Esophagus mucosa (tissue), 1 donor: ENCODE measurements around the gene ABHD12. TPM values are rescaled to one million over a fixed set of nuclear protein-coding genes. Genes with fewer than 3 reads are reported as not detected.

Source experiments
- ATAC-seq: fragments of 200-7000 bp; cut with Tn5 transposase; one replicate; pipeline ENCODE4 v1.9.1; 2020
- total RNA-seq: library from RNA; stranded (reverse); gene quantifications from one replicate; pipeline ENCODE4 v1.2.4, GENCODE V29; 2023
- donor health status: DM: yes; HTN: yes; CAD: no.

ABHD12 gene
- total RNA-seq, 1 donor from 2014 or later = 29.4 TPM

DNA sequence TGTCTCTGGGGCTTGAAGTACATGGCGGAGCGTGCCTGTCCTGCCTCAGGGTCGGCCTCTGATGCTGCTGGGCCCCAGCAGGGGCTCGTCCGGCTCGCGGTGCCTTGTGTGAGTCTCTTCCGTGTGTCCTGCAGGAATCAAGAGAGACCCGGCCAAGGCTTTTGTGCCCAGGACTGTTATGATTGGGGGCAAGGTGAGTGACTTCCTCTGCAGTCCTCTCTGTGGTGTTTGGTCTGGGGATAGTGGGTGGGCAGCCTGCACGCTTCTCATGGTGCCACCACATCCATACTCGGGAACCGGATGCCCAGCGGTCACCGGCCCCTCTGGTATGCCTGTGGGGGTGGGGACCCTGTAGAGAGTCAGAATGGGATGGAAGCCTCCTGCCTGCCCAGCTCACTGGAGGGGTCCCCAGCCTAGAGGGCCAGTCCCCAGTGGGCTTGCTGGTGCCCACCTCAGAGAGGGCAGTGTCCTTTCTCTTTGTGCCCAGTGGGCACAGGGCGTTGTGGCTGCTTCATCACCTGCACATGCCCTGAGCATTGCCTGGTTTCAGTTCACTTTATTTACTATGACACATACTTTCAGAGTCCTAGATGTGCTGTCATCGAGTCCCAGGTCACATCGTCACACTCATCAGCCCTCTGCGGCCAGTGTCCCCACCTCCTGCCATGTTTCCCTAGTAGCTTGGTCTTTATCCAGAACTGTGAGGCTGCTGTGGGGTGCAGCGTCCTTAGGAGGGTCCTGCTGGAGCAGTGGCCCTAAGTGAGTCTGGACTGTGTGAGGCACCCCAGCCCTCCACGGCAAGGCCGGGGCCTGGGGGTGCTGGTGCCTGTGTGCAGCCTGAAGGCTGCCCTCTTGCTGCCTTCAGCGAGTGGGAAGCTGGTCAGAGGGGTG is 102.1 kb downstream of the ABHD12 start:
- ATAC-seq = no peak

DNA sequence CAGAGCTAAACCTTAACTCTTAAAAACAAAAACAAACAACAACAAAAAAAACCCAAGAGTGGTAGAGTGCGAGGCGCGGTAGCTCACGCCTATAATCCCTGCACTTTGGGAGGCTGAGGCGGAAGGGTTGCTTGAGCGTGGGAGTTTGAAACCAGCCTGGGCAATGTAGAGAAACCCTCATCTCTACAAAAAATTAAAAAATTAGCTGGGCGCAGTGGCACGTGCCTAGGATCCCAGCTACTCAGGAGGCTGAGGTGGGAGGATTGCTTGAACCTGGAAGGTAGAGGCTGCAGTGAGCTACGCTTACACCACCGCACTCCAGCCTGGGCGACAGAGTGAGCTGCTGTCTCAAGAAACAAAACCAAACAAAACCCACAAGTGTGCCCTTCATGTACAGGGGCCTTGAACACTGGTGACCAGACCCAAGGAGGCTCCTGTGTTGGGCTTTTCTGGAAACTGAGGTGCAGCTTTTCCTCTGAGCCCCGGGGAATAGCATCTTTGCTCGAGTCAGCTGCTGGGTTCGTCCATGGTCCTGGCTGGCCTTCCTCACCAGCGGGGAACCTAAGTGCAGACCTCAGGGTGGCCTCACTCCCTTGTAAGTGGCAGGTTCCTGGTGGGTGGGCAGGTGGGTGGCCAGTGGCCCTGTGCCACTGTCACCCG is 102.9 kb downstream of the ABHD12 start:
- ATAC-seq = no peak

DNA sequence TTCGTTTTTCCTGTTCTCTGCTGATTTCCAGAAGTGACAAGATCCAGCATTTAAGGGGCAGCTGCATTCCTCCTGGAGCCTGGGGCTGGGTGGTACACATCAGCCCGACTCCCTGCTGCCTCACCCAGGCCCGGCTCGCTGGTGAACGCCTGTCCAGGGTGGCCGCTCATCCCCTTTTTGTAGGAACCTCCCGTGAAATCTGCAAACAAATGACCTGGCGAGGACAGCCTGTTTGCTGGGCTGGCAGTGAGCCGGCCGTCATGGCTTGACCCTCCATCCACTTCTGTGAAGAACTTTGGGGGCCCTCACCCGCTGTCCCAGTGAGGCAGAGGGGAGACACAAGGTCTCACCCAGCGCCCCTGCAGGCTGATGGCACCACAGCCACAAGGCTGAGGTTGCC is 103.7 kb downstream of the ABHD12 start:
- ATAC-seq = no peak

DNA sequence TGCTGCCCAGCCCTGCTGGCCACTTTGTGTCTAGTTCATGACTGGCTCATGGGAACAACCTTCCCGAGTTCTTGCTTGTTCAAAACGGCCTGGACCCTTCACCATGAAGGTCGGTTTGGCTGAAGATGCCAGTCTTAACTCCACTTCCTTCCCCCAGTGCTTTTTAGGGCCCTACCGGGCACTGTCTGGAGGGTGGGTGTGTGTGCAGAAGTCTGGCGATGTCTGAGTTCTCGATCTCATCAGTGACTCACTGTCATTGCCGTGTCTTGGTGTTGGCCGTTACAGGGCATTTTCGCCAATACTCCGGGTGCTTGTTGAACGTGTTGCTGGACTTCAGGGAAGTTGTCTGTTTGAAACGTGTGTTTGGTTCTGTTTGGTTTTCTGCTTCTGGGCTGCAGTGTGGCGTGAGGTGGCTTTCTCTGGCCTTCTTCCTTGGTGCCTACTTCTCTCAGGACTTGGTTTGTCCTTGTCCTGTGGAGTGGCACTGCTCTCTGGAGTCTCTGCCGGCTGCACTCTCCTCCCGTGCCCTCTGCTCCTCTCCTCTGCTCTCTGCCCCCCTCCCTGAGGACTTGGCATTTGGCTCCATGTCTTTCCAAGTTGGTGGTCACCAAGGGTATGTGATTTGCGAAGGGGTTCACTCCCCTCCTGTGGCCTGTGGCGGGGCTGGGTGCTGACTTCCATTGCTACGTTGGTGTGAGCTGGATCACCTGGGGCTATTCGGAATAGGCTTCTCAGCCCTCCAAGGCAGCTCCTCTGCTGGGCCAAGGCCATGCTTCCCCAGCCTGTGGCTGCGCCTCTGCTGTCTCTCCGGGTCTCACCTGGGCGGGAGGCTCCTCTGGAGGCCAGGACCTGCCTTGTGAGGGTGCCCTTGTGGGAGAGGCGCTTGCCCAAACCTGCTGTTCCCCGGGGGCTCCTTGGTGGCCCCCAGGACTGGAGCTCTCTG is 104.5 kb downstream of the ABHD12 start:
- ATAC-seq = no peak

DNA sequence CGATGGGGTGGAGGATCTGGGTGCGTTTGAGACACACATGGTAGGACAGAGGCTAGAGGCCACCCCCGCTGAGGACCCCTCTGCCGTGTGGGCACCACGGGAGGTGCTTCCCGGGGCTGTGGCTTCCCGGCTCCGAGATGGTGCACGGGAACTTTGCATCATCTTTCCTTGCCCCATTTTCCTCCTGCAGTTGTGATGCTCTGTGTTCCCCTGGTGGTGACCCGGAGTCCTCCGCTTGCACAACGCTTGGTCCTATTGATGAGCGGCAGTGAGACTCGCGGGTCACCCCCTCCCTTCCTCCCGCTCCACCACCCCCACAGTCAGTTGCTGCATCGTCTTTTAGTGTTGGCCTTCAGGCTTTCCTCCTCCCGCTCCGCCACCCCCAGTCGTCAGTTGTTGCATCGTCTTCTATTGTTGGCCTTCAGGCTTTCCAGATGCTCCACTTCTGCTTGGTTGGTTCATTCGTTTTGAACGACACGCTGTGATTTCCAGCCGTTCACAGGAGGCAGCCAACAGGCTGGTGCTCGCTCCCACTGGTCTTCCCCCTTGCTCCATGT is 105.5 kb downstream of the ABHD12 start:
- no peak for ATAC-seq

DNA sequence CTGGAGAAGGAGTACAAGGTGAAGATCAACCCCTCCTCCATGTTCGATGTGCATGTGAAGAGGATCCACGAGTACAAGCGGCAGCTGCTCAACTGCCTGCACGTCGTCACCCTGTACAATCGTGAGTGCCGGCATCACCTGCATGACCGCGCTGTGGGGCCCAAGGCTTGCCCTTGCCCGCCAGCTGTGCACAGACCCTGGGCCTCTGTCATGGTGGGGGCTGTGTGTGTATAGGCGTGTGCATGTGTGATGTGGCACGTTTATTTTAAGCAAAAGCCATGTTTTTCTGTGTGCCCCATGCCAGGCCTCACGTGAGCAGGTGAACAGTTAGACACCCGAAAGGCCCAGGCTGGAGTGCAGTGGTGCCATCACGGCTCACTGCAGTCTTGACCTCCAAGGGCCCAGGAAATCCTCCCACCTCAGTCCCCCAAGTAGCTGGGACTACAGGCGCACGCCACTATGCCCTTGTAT is 106.5 kb downstream of the ABHD12 start:
- ATAC-seq = no peak

DNA sequence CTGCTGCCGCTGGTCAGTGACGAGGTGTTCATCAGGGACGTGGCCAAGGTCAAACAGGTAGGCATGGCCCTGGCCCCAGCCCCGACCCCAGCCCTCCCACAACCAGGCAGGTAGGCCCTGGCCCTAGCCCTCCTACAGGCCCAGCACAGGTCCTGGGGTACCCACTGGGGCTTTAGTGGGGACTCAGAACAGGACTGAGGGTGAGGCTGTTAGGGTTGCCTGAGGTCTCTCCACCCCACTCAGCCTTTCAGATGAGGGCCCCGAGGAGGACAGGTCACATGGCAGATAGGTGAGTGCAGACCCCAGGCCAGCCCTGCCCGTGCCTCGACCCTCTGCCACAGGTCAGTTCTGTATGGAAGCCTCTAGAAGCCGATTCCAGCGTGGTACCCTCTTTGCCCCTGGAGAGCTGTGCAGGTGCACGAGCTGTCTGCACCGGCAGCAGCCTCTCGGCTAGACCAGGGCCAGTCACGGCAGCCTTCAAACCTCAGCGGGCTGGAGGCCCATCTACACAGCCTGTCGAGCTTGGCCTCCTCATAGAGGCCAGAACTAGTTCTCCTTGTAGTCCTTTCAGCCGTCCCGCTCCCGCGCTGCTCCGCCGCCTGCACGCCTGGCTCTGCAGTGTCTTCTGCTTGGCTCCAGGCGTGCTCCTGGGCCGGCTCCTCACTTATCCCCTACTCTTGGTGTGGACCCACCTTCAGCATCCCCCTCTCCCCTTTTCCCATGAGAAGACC is 107.2 kb downstream of the ABHD12 start:
- peak; percentile 7 for ATAC-seq

DNA sequence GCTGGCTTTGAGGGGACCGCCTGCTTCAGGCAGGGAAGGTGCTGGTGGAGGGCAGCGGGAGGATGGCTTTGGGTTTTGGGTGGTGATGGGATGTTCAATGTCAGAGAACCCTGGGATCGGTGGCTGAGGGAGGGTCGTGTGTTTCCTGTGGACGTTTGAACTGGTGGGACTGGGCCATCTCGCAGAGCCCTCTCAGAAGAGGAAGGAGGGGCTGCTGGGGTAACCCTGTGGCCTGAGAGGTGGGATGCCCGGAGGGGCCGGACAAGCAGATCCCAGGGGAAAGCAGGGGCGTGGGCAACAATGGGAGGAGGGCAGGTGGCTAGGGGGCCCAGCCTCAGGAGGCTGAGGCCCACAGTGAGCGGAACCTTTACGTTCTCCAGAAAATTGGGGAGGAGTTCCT is 107.8 kb downstream of the ABHD12 start:
- no peak for ATAC-seq

DNA sequence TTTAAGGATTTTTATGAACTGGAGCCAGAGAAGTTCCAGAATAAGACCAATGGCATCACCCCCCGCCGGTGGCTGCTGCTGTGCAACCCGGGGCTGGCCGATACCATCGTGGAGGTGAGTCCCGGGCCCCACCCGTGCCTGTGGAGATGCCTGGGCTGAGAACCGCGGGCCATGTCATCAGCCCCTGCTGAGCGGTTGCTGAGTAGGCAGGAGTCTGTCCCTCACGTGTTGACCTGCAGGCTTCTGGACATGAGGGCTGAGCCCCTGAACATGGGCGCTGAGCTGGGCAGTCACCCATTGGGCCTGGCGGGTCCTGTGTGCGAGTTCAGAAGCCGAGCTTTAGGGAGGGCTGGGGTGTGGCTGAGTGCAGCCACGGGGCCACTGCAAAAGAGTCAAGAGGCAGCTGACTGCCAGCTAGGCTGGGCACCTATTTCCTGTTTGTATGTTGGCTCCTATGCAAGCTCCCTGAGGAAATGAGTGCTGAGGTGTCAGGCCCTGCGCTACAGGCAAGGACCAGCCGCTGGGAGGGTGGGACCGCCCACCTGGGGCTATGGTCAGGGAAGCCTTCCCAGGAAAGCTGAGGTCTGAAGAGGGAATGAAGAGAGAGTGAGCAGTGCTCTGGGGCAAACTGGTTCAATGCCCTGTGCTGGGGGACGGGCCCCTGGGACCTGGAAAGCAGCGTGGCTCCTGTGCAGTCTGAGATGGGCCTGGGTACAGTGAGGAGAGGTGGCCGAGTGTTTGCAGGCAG is 108.4 kb downstream of the ABHD12 start:
- no peak for ATAC-seq

DNA sequence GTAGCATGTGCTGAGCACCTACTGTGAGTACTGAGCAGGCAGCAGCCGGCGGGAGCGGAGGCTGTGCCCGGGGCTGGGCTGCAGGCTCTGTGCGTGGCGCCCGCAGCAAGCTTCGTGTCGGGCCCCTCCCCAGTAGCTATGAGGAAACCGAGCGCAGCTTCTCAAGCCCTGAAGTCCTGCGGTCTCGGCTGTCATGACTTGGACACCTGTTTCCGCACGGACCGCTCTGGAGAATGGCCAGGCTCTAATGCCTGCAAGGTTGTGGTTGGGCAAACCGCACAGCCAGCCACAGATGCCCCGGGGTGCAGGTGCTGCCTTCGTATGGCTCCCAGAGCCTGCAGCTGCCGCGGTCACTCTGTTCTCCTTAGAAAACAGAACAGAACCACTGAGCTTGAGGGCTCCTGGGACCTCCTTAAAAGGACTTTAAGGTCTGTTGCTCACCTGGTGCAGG is 109.1 kb downstream of the ABHD12 start:
- peak; percentile 30 for ATAC-seq

DNA sequence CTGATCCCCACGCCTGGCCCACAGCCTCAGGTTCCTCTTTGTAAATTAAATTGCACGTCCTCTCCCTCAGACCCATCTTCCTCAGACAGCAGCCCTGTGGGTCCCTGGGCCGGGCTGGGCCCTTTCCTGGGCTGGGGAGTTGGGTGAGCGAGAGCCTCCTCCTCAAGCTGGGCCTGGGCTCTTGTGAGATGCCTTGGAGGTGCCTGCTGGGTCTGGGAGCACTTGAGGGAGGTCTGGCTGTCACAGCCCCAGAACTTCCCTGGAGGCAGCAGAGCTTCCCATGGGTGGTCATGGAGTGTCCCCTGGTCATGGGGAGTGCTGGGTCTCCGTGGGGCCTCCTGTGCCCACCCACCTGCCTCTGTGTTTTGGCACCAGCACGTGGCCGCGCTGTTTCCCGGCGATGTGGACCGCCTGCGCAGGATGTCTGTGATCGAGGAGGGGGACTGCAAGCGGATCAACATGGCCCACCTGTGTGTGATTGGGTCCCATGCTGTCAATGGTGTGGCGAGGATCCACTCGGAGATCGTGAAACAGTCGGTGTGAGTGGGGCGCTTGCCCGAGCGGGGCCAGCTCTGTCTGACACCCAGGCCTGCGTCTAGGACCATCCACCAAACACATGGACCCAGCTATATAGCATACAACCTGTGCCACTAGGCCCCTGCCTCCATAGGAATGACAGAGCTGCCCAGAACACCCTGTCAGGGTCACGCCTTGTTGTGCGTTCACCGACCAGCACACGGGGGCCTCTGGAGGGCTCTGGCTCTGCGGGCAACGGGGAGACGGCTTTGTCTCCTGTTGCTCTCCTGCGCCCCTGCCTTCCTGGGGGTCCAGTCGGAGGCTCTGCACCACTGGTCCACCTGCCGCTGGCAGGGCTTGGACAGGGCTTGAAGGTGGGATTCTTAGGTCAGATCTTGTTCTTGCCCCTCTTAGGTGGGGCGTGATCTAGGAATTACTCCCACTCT is 109.8 kb downstream of the ABHD12 start:
- no peak for ATAC-seq

DNA sequence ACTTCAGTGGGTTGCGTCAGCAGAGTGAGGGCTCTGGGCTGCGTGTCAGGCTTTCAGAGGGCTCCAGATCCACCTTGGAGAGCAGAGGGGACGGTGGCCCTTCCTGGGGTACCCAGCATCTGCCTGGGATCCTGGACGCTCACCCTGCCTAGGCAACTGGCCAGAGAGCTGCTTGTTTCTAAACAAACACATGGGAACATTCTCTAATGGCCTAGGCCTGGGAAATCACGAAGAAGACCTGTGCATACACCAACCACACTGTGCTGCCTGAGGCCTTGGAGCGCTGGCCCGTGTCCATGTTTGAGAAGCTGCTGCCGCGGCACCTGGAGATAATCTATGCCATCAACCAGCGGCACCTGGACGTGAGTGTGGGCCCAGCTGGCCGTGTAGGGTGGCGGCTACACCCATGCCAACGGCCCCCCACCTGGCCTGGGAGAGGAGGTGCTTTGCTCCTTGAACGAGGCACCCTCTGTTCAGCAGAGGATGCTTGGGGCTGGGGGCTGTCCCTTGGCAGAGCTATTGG is 110.5 kb downstream of the ABHD12 start:
- ATAC-seq = peak; percentile 24

DNA sequence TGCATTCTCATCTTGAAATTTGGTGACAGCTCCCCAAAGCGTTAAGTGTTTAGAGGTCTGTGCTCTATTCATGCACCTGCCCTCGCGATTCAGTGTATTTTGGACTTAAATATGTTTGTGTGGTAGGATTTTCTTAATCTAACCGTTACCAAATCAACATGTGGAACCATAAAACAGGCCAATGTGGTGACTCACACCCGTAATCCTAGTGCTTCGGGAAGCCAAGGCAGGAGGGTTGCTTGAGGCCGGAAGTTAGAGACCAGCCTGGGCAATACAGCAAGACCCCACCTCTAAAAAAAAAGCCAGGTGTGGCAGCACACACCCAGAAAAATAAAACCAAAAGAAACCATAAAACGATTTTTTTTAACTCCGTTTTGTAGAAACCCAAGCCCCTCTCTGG is 111.2 kb downstream of the ABHD12 start:
- ATAC-seq = no peak

DNA sequence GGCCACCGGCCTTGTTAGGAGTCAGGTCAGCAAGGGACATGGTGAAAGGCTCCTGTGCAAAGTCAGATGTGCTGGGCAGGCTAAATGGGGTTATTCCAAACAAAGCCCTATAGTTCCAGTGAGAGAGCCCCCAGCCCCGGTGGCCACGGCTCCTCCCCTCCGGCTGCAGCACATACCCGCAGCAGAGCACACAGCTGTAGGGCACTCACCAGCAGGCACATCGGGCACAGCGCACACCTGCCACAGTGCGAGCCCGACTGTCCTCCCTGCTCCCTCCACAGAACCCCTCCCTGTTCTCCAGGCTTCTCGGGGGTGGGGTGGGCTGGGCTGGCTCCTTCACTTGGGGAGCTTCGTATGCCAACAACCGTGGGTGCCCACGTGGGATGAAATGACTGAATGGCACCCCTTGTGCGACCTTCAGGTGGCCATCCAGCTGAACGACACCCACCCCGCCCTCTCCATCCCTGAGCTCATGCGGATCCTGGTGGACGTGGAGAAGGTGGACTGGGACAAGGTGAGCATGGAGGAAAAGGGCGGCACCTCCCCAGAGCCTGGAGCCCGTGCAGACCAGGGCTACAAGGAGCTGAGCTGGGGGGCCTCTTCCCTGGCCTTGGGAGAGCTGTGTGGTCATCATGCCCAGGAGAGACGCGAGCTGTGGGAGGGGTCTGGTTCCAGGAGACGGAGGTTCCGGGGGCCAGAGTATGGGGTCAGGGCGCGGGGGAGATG is 111.8 kb downstream of the ABHD12 start:
- ATAC-seq = no peak

DNA sequence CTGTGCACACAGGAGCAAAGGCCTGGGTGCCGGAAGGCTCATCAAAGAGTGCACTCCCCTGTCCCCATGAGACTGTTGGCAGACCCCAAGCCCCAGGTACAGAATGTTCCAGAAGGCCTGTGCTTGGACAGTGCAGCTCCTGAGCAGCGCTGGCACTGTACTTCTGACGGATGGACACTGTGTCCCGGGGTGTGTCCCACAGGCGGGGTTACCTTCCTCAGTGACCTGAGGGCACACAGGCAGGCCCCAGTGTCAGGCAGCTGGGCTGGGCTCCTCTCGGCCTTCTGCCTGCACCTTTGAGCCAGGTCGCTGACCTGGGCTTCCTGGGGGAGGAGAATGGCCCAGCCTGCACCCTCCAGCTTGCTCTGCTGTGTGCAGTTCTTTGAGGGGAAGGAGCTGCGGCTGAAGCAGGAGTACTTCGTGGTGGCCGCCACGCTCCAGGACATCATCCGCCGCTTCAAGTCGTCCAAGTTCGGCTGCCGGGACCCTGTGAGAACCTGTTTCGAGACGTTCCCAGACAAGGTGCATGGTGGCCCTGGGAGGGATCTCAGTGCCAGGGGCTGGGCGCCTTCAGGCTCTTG is 112.6 kb downstream of the ABHD12 start:
- no peak for ATAC-seq

DNA sequence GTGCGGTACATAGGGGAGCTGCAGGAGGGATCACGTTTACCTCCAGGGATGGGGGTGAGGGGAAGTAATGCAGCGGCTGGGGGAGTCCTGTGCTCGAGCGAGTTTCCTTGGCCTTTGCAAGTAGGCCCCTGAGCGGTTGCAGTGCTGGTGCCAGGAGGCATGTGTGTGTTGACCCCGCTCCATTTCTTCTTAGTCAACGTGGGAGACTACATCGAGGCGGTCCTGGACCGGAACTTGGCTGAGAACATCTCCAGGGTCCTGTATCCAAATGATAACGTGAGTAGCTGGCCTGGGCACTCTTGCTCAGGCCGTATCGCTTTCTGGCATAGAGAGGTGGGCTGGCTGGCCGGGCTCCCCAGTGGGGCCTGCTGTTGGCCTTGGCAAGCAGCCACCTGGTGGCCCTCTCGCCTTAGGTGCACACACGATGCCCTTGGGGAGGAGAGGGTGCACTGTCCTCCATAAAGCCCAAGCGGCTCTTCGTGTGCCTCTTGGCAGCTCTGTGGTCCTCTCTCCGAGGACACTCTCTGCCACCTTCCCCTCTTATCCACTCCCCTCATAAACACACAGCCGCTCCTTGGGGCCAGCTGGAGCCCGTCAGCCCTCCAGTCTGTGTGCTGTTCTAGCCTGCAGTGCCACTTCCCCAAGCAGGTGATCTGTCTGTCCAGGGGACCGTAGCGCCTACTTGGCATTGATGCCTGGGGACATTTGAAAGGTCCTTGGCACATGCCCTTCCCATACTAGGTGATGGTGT is 113.4 kb downstream of the ABHD12 start:
- no peak for ATAC-seq

DNA sequence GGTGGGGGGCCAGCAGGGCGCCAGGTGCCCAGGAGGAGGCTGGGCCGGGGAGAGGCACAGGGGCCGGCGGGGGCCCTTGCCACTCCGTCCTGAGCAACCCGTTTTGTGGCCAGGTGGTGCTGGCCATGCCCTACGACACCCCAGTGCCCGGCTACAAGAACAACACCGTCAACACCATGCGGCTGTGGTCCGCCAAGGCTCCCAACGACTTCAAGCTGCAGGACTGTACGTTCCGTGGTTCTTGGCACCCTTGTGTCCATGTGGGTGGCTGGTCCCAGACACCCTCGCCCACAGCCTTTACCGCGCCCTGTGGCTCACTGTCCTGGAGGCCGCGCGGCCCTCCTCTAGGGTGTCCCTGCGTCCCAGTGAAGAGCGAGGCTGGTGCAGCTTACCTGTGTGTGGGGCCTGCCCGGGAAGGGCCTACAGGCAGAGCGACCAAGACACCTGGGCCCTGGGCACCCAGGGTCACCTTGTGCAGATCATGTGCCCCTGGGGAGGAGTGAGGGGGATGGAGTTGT is 114.0 kb downstream of the ABHD12 start:
- no peak for ATAC-seq
